ENCODE measurements around the gene AOPEP.

The AOPEP gene

GRCh38 chr9:95124582-95125367, 398.3 kb downstream of the AOPEP start:
- in situ Hi-C loops (cut with MboI; ENCODE audit: low pct_unique_long_range_greater_than_20kb, low sequenced_read_pairs, unreplicated experiment) = loop anchor here (5.0 kb wide), 1 partner anchor 442 kb away; no protein-coding TSS in a partner anchor
- no peak for DNase-seq (ENCODE audit: low spot score)
- TF ChIP-seq CTCF (IDR thresholded peaks at IDR 0.05; ENCODE audit: extremely low read depth, insufficient read depth, missing control alignments) = peak; percentile 8

GRCh38 chr9:95125652-95126051, 399.2 kb downstream of the AOPEP start:
- TF ChIP-seq CTCF (IDR thresholded peaks at IDR 0.05; ENCODE audit: extremely low read depth, insufficient read depth, missing control alignments) = no peak
- no peak for DNase-seq (ENCODE audit: low spot score)
- in situ Hi-C loops (cut with MboI; ENCODE audit: low pct_unique_long_range_greater_than_20kb, low sequenced_read_pairs, unreplicated experiment) = loop anchor here (5.0 kb wide), 1 partner anchor 443 kb away; no protein-coding TSS in a partner anchor

- DNase-seq (ENCODE audit: low spot score) = no peak
- no peak for TF ChIP-seq CTCF (IDR thresholded peaks at IDR 0.05; ENCODE audit: extremely low read depth, insufficient read depth, missing control alignments)
- in situ Hi-C loops (cut with MboI; ENCODE audit: low pct_unique_long_range_greater_than_20kb, low sequenced_read_pairs, unreplicated experiment) = loop anchor here (5.0 kb wide), 1 partner anchor 444 kb away; no protein-coding TSS in a partner anchor
These were observed 400.2 kb downstream of the AOPEP start for GRCh38 chr9:95126739-95127138.

- peak; percentile 99 for TF ChIP-seq CTCF (IDR thresholded peaks at IDR 0.05; ENCODE audit: extremely low read depth, insufficient read depth, missing control alignments)
- in situ Hi-C loops (cut with MboI; ENCODE audit: low pct_unique_long_range_greater_than_20kb, low sequenced_read_pairs, unreplicated experiment) = loop anchor here (5.0 kb wide), 1 partner anchor 445 kb away; no protein-coding TSS in a partner anchor
- peak; percentile 82 for DNase-seq (ENCODE audit: low spot score)
These were observed 401.0 kb downstream of the AOPEP start for GRCh38 chr9:95127249-95128176.

- TF ChIP-seq CTCF (IDR thresholded peaks at IDR 0.05; ENCODE audit: extremely low read depth, insufficient read depth, missing control alignments) = no peak
- in situ Hi-C loops (cut with MboI; ENCODE audit: low pct_unique_long_range_greater_than_20kb, low sequenced_read_pairs, unreplicated experiment) = loop anchor here (5.0 kb wide), 1 partner anchor 446 kb away; no protein-coding TSS in a partner anchor
- DNase-seq (ENCODE audit: low spot score) = no peak
These were observed 401.7 kb downstream of the AOPEP start for GRCh38 chr9:95128177-95128524.

Data from GM13977 (cell line).